Fibroblast of villous mesenchyme (primary cell): ENCODE results near the gene HERC5. TPM values are rescaled to one million over a fixed set of nuclear protein-coding genes. Genes with fewer than 3 reads are reported as not detected.

Experiments used
- DNase-seq: peaks from one replicate; pipeline ENCODE4 v3.0.0-alpha.2; 2010; ENCODE audit warnings: low read depth
- H3K4me3 ChIP-seq: 2 replicates; pipeline ENCODE4 v1.5.1; 2011; ENCODE audit warnings: low read depth, mild to moderate bottlenecking, low read length
- CTCF ChIP-seq: IDR thresholded peaks from 2 replicates; pipeline ENCODE4 v1.5.1; 2012; ENCODE audit warnings: low read depth, mild to moderate bottlenecking, low read length; ENCODE audit not compliant: insufficient read depth
- total RNA-seq: library from RNA; depleted of rRNA; stranded (reverse); fragments of >200 nt; gene quantifications from 2 replicates; pipeline ENCODE4 v1.2.3, GENCODE V29; 2012

Gene HERC5
- total RNA-seq, 1 donor: 0.86 TPM

DNA sequence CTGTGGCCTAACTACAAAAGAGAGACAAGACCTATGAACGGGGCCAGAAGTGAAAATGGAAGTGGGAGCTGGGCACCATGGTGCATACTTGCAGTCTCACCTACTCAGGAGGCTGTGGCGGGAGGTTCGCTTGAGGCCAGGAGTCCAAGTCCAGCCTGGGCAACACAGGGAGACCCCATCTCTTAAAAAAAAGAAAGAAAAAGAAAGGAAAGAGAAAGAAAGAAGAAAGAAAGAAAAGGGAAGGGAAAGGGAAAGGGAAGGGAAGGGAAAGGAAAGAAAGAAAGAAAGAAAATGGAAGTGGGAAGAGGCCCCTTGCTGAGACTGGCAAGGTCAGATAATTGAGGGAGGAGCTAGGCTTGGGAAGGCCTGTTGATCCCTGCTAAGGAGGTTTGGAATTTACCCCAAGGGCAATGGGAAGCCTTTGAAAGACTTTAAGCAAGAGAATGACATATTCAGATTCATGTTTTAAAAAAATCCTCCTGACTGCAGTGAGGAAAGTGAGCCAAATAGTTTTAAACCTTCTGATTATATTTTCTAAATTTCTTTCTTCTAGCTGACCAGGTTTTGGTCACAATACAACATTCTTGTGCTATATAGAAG, 17.7 kb upstream of the HERC5 start:
- no peak for TF ChIP-seq CTCF
- no peak overlapping the region for H3K4me3 ChIP-seq
- DNase-seq: peak; percentile 22

GRCh38 chr4:88440146-88440545, 16.8 kb upstream of the HERC5 start:
- no peak for DNase-seq
- no peak overlapping the region for H3K4me3 ChIP-seq
- no peak for TF ChIP-seq CTCF

DNA sequence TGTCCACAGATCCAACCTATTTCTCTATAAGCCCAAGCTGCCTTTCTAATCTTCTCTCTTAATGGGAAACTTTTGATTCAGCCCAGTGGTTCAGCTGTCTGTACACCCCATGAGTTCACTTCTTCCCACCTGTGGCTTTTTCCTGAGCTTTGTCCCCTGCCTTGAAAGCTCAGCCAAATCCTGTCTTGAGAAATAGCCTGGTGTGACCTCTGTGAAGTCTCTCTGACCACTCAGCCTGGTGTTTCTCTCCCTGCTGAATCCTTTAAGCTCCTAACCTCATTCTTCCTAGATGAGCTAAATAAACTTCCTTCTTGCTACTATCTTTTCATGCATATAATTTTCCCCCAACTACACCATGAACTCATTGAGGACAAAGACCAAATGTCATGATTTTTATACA, 15.2 kb upstream of the HERC5 start:
- no peak for TF ChIP-seq CTCF
- DNase-seq: peak; percentile 14
- no peak overlapping the region for H3K4me3 ChIP-seq

DNA sequence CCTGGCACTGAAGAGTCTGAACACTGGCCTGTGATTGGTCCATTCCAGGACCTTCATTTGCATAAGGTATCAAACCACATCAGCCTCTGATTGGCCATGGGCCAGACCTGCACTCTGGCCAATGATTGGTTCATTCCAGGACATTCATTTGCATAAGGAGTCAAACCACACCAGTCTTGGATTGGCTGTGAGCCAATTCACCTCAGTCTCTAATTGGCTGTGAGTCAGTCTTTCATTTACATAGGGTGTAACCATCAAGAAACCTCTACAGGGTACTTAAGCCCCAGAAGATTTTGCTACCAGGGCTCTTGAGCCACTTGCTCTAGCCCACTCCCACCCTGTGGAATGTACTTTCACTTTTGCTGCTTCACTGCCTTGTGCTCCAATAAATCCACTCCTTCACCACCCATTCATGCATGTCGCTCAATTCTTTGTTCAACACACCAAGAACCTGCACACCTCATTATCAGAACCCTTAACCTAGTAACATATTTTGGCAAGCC, 14.2 kb upstream of the HERC5 start:
- TF ChIP-seq CTCF: no peak
- no peak overlapping the region for H3K4me3 ChIP-seq
- DNase-seq: no peak

DNA sequence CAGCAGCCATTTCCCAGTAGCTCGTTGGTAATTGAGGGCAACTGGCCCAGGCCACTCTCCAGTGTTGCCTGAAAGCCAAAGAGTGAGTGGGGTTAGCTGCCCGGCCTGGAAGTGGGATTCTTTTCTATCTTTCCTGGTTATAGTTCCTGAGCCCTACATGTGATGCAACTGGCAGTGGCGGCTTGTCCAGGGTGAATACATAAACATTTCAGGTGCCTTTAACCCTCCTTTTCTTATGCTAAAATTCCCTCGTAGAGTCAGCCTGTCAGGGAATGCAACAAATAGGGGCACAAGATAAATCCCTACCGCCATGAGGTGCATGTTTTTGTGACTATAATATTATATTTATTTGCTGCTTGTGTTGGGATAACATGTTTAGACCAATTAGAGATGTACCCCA, 13.4 kb upstream of the HERC5 start:
- no peak overlapping the region for H3K4me3 ChIP-seq
- TF ChIP-seq CTCF: no peak
- no peak for DNase-seq

- H3K4me3 ChIP-seq: no peak overlapping the region
- no peak for TF ChIP-seq CTCF
- no peak for DNase-seq
Observed at GRCh38 chr4:88445252-88445651, 11.7 kb upstream of the HERC5 start.

- DNase-seq: no peak
- TF ChIP-seq CTCF: no peak
- H3K4me3 ChIP-seq: no peak overlapping the region
Observed at GRCh38 chr4:88446124-88446523, 10.8 kb upstream of the HERC5 start.
